RKO (cell line): Measurements from ENCODE around the gene CYB5D1.

Source experiments
- DNase-seq: peaks from one replicate; pipeline ENCODE4 v3.0.0-alpha.2; 2016; ENCODE audit warnings: low spot score

The CYB5D1 gene

GRCh38 chr17:7844292-7845154, 13.3 kb upstream of the CYB5D1 start:
- DNase-seq = peak; percentile 96

- no peak for DNase-seq
Observed at GRCh38 chr17:7845359-7846062, 12.3 kb upstream of the CYB5D1 start.

GRCh38 chr17:7846063-7846735, 11.6 kb upstream of the CYB5D1 start:
- DNase-seq = no peak

GRCh38 chr17:7846765-7847661, 10.8 kb upstream of the CYB5D1 start:
- no peak for DNase-seq

- no peak for DNase-seq
Observed at GRCh38 chr17:7848131-7848579, 9.6 kb upstream of the CYB5D1 start.

- DNase-seq = no peak
Observed at GRCh38 chr17:7848739-7849129, 9.1 kb upstream of the CYB5D1 start.

GRCh38 chr17:7849130-7849750, 8.6 kb upstream of the CYB5D1 start:
- no peak for DNase-seq

- no peak for DNase-seq
Observed at GRCh38 chr17:7849751-7850504, 7.9 kb upstream of the CYB5D1 start.

GRCh38 chr17:7850701-7851437, 6.9 kb upstream of the CYB5D1 start:
- DNase-seq = no peak

- DNase-seq = peak; percentile 68
Observed at GRCh38 chr17:7851438-7852261, 6.2 kb upstream of the CYB5D1 start.

- no peak for DNase-seq
Observed at GRCh38 chr17:7852262-7852670, 5.5 kb upstream of the CYB5D1 start.

- DNase-seq = no peak
Observed at GRCh38 chr17:7852919-7853690, 4.7 kb upstream of the CYB5D1 start.

- no peak for DNase-seq
Observed at GRCh38 chr17:7853691-7854038, 4.1 kb upstream of the CYB5D1 start.

- DNase-seq = no peak
Observed at GRCh38 chr17:7854078-7854777, 3.6 kb upstream of the CYB5D1 start.

- DNase-seq = no peak
Observed at GRCh38 chr17:7854851-7855659, 2.7 kb upstream of the CYB5D1 start, which contains the start of gene TMEM88. Gene TMEM88 (plus strand): TSS chr17:7855066. CDS start chr17:7855075, 9 bp downstream.

- no peak for DNase-seq
Observed at GRCh38 chr17:7855660-7856010, 2.2 kb upstream of the CYB5D1 start.
